Right forelimb (tissue), 1 donor: ENCODE measurements around the gene SLC7A10.

Experiments used
- DNase-seq: peaks from one replicate; pipeline ENCODE4 v3.0.0-alpha.2; 2018

The SLC7A10 gene

GRCh38 chr19:33225458-33225926 is at the start of gene SLC7A10:
TSS of gene SLC7A10 (minus strand) at chr19:33225850. CDS start at chr19:33225703, 147 bp downstream.
- DNase-seq, result no peak

- no peak for DNase-seq
These were observed 49.3 kb upstream of the SLC7A10 start for GRCh38 chr19:33274663-33275558.

GRCh38 chr19:33273881-33274662 is 48.4 kb upstream of the SLC7A10 start:
- DNase-seq, result peak; percentile 64

GRCh38 chr19:33273065-33273736 is 47.6 kb upstream of the SLC7A10 start:
- no peak for DNase-seq

- no peak for DNase-seq
These were observed 45.8 kb upstream of the SLC7A10 start for GRCh38 chr19:33271246-33272021.

- DNase-seq, result no peak
These were observed 45.1 kb upstream of the SLC7A10 start for GRCh38 chr19:33270769-33271168.

- DNase-seq, result no peak
These were observed 43.4 kb upstream of the SLC7A10 start for GRCh38 chr19:33269016-33269415.

- no peak for DNase-seq
These were observed 42.7 kb upstream of the SLC7A10 start for GRCh38 chr19:33268162-33268991.

- no peak for DNase-seq
These were observed 42.1 kb upstream of the SLC7A10 start for GRCh38 chr19:33267706-33268105.

- DNase-seq, result no peak
These were observed 41.4 kb upstream of the SLC7A10 start for GRCh38 chr19:33266974-33267484.

GRCh38 chr19:33264881-33265445 is 39.3 kb upstream of the SLC7A10 start:
- DNase-seq, result no peak

- no peak for DNase-seq
These were observed 37.8 kb upstream of the SLC7A10 start for GRCh38 chr19:33263325-33264023.

- DNase-seq, result no peak
These were observed 36.0 kb upstream of the SLC7A10 start for GRCh38 chr19:33261511-33262189.

- no peak for DNase-seq
These were observed 35.2 kb upstream of the SLC7A10 start for GRCh38 chr19:33260628-33261418.

- DNase-seq, result no peak
These were observed 33.9 kb upstream of the SLC7A10 start for GRCh38 chr19:33259539-33259938.

- DNase-seq, result no peak
These were observed 32.2 kb upstream of the SLC7A10 start for GRCh38 chr19:33257828-33258227.

- DNase-seq, result no peak
These were observed 30.6 kb upstream of the SLC7A10 start for GRCh38 chr19:33256261-33256660.

- no peak for DNase-seq
These were observed 30.1 kb upstream of the SLC7A10 start for GRCh38 chr19:33255781-33256180.
